Astrocyte (in vitro differentiated cells and primary cell): Measurements from ENCODE around the gene RBP4. TPM values are rescaled to one million over a fixed set of nuclear protein-coding genes. Genes with fewer than 3 reads are reported as not detected.
"Not testable (repeated sequence)": the region's sequence is repeated elsewhere in the genome, so short reads cannot be mapped to it uniquely, and the experiment has no call there.

Experiments used
- DNase-seq: peaks from one replicate; pipeline ENCODE4 v3.0.0-alpha.2; 2010; ENCODE audit warnings: low read depth
- FAIRE-seq: peaks from 2 replicates; lab custom pipeline; 2011; peaks lifted over from hg19 to GRCh38; lab: Jason Lieb, UNC
- H2AFZ ChIP-seq: 2 replicates; pipeline ENCODE4 v1.6.0; 2012; ENCODE audit warnings: low read depth, low read length, inconsistent platforms
- H3K27ac ChIP-seq: 2 replicates; pipeline ENCODE4 v1.5.1; 2011; ENCODE audit warnings: low read depth, low read length, inconsistent platforms
- H3K27me3 ChIP-seq: 2 replicates; pipeline ENCODE4 v1.6.0; 2011; ENCODE audit warnings: low read length, inconsistent platforms; ENCODE audit not compliant: insufficient read depth
- H3K36me3 ChIP-seq: 2 replicates; pipeline ENCODE4 v1.5.1; 2011; ENCODE audit warnings: low read length, inconsistent platforms; ENCODE audit not compliant: insufficient read depth
- H3K4me1 ChIP-seq: 2 replicates; pipeline ENCODE4 v1.5.1; 2011; ENCODE audit warnings: low read length, inconsistent platforms; ENCODE audit not compliant: insufficient read depth
- H3K4me2 ChIP-seq: 2 replicates; pipeline ENCODE4 v1.6.0; 2012; ENCODE audit warnings: low read length, inconsistent platforms
- H3K4me3 ChIP-seq: 2 replicates; pipeline ENCODE4 v1.5.1; 2011; ENCODE audit warnings: low read depth, mild to moderate bottlenecking, low read length, inconsistent platforms; ENCODE audit not compliant: insufficient read depth
- H3K79me2 ChIP-seq: 2 replicates; pipeline ENCODE4 v1.6.0; 2012; ENCODE audit warnings: mild to moderate bottlenecking, low read length, inconsistent platforms; ENCODE audit not compliant: insufficient read depth
- H3K9ac ChIP-seq: 2 replicates; pipeline ENCODE4 v1.6.0; 2012; ENCODE audit warnings: mild to moderate bottlenecking, low read length, inconsistent platforms
- H3K9me3 ChIP-seq: 2 replicates; pipeline ENCODE4 v1.5.1; 2012; ENCODE audit warnings: low read depth, mild to moderate bottlenecking, low read length, inconsistent platforms; ENCODE audit not compliant: insufficient read depth
- H4K20me1 ChIP-seq: 2 replicates; pipeline ENCODE4 v1.6.0; 2012; ENCODE audit warnings: low read length, inconsistent platforms; ENCODE audit not compliant: insufficient read depth
- H3K27ac Mint-ChIP-seq: one replicate; pipeline ENCODE4 v1.8.0; 2021; ENCODE audit warnings: mild to moderate bottlenecking, mixed read lengths; ENCODE audit not compliant: unreplicated experiment
- H3K27me3 Mint-ChIP-seq: one replicate; pipeline ENCODE4 v1.8.0; 2021; ENCODE audit warnings: low read depth, mixed read lengths; ENCODE audit not compliant: unreplicated experiment
- H3K36me3 Mint-ChIP-seq: one replicate; pipeline ENCODE4 v1.8.0; 2021; ENCODE audit warnings: low read depth, mixed read lengths; ENCODE audit not compliant: unreplicated experiment
- H3K4me1 Mint-ChIP-seq: one replicate; pipeline ENCODE4 v1.8.0; 2021; ENCODE audit warnings: low read depth, mixed read lengths; ENCODE audit not compliant: unreplicated experiment
- H3K4me3 Mint-ChIP-seq: one replicate; pipeline ENCODE4 v1.8.0; 2021; ENCODE audit warnings: mild to moderate bottlenecking, moderate library complexity, mixed read lengths; ENCODE audit not compliant: unreplicated experiment
- H3K9me3 Mint-ChIP-seq: one replicate; pipeline ENCODE4 v1.8.0; 2021; ENCODE audit warnings: mild to moderate bottlenecking, mixed read lengths; ENCODE audit not compliant: unreplicated experiment
- EZH2 ChIP-seq: IDR thresholded peaks from 2 replicates; pipeline ENCODE4 v1.6.1; 2012; ENCODE audit warnings: mild to moderate bottlenecking, low read length, inconsistent platforms; ENCODE audit not compliant: insufficient read depth
- total RNA-seq: library from RNA; stranded (reverse); gene quantifications from 2 replicates; pipeline ENCODE4 v1.2.1, GENCODE V29; 2021
- TF ChIP-seq, protein P1 (sequence below): IDR thresholded peaks from 2 replicates; pipeline ENCODE4 v1.5.1; 2011; ENCODE audit warnings: low read depth, mild to moderate bottlenecking, inconsistent platforms, low read length, moderate library complexity; ENCODE audit not compliant: insufficient read depth

Gene RBP4
- total RNA-seq, 1 donor from 2014 or later = 0.27 TPM

DNA sequence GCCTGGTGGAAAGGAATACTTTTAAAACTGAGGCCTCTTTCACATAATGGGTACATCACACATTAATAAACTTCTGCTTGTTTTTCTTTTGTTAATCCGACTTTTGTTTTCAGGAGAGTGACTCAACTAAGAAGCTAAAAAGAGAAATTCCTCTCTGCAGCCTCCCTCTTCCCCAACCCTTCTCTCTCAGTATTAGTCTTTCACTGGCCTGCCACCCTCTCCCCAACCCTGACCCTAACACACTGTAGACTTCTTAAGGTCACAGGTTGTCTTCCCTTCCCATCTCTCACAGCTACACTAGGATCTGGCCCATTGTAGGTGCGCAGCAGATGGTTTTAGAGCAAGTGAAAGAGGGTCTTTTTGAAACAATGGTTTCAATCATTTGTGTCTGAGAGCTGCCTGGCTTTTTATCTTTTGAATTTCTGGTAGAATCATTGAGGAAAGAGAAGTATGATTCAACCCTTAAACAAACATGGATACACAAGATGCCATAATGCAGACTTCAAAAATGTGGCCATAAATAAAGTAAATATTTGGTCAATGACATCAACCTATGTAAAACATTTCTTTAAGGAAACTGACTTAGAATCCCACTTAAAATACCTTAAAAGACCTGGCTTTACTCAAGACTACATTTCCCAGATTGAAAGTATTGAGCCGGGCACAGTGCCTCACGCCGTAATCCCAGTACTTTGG is 52.5 kb downstream of the RBP4 start:
- H3K4me3 ChIP-seq = no peak overlapping the region
- DNase-seq = no peak
- no peaks in the 10 kb centered on the region for H3K27me3 ChIP-seq
- Mint-ChIP-seq H3K36me3 (no peaks in the 10 kb centered on the region), H3K9me3 (no peaks in the 10 kb centered on the region), H3K27ac (no peak overlapping the region), H3K27me3 (peaks cover 4% of the 10 kb centered on the region), H3K4me3 (no peak overlapping the region), H3K4me1 (no peaks in the 10 kb centered on the region)
- H3K9ac ChIP-seq = peak overlapping the region; percentile 61
- H4K20me1 ChIP-seq = no peaks in the 10 kb centered on the region
- peak overlapping the region; percentile 73 for H3K27ac ChIP-seq
- H3K4me1 ChIP-seq = peaks cover 4% of the 10 kb centered on the region
- TF ChIP-seq, protein P1, sequence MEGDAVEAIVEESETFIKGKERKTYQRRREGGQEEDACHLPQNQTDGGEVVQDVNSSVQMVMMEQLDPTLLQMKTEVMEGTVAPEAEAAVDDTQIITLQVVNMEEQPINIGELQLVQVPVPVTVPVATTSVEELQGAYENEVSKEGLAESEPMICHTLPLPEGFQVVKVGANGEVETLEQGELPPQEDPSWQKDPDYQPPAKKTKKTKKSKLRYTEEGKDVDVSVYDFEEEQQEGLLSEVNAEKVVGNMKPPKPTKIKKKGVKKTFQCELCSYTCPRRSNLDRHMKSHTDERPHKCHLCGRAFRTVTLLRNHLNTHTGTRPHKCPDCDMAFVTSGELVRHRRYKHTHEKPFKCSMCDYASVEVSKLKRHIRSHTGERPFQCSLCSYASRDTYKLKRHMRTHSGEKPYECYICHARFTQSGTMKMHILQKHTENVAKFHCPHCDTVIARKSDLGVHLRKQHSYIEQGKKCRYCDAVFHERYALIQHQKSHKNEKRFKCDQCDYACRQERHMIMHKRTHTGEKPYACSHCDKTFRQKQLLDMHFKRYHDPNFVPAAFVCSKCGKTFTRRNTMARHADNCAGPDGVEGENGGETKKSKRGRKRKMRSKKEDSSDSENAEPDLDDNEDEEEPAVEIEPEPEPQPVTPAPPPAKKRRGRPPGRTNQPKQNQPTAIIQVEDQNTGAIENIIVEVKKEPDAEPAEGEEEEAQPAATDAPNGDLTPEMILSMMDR = no peak
- TF ChIP-seq EZH2 = no peak
- peak overlapping the region; percentile 59 for H2AFZ ChIP-seq
- H3K36me3 ChIP-seq = no peaks in the 10 kb centered on the region
- H3K79me2 ChIP-seq = no peaks in the 10 kb centered on the region
- no peaks in the 10 kb centered on the region for H3K9me3 ChIP-seq
- FAIRE-seq = no peak
- H3K4me2 ChIP-seq = peak overlapping the region; percentile 82

DNA sequence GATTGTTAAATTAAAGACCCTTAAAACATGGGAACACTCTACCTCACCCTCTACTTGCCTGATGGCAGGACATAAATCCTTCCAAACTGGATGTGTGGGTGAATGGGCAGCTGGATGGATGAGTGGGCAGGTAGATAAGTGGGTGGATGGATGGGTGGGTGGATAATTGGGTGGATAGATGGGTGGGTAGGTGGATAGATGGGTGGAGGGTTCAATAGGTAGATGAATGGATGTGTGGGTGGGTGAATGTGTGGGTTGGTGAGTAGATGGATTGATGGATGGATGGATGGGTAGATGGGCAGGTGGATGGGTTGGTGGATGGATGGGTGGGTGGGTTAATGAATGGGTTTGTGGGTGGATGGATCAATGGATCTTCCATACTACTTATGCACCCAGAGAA is 53.5 kb downstream of the RBP4 start:
- H3K4me2 ChIP-seq = no peak overlapping the region
- no peaks in the 10 kb centered on the region for H3K9me3 ChIP-seq
- no peaks in the 10 kb centered on the region for H3K9me3 Mint-ChIP-seq
- H4K20me1 ChIP-seq = no peaks in the 10 kb centered on the region
- H3K36me3 Mint-ChIP-seq = peaks cover 2% of the 10 kb centered on the region
- TF ChIP-seq, protein P1 = no peak
- TF ChIP-seq EZH2 = no peak
- H3K79me2 ChIP-seq = no peaks in the 10 kb centered on the region
- FAIRE-seq = no peak
- no peak for DNase-seq
- H3K4me3 Mint-ChIP-seq = no peak overlapping the region
- peaks cover 10% of the 10 kb centered on the region for H3K27me3 Mint-ChIP-seq
- H3K27ac Mint-ChIP-seq = no peak overlapping the region
- H3K4me1 ChIP-seq = peaks cover 4% of the 10 kb centered on the region
- H3K4me3 ChIP-seq = no peak overlapping the region
- H3K9ac ChIP-seq = no peak overlapping the region
- no peaks in the 10 kb centered on the region for H3K27me3 ChIP-seq
- H2AFZ ChIP-seq = no peak overlapping the region
- H3K36me3 ChIP-seq = no peaks in the 10 kb centered on the region
- no peak overlapping the region for H3K27ac ChIP-seq
- no peaks in the 10 kb centered on the region for H3K4me1 Mint-ChIP-seq

DNA sequence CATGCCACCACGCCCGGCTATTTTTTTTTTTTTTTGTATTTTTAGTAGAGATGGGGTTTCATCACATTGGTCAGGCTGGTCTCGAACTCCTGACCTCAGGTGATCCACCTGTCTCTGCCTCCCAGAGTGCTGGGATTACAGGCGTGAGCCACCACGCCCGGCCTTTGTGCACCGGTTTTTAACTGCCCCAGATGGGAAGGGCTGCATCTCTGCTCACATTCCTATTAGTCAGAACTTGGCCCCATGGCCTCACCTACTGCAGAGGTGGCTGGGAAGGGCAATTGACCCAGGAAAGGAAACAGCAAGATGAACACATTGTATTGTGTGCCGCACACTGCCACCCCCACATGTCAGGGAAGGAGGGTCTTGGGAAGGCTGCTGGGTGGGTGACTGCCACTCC is 54.0 kb downstream of the RBP4 start:
- H3K36me3 Mint-ChIP-seq, H3K4me2 ChIP-seq, H3K4me3 ChIP-seq, H3K27ac Mint-ChIP-seq, DNase-seq, H3K27me3 ChIP-seq, H3K4me1 Mint-ChIP-seq, H3K36me3 ChIP-seq, H3K9me3 ChIP-seq, H3K9me3 Mint-ChIP-seq, H3K4me3 Mint-ChIP-seq, H3K27ac ChIP-seq, H3K9ac ChIP-seq, FAIRE-seq, H3K4me1 ChIP-seq, H3K79me2 ChIP-seq, H4K20me1 ChIP-seq, H2AFZ ChIP-seq: not testable (repeated sequence)
- peaks cover 11% of the 10 kb centered on the region for H3K27me3 Mint-ChIP-seq
